GM18517 (cell line): ENCODE results near the gene CD83.
A peak's percentile ranks its signal among the peaks of the same experiment; 100 is the strongest.

Source experiments
- ATAC-seq: cut with Tn5 transposase; IDR thresholded peaks from one replicate; pipeline ENCODE4 v1.9.1; 2021; ENCODE audit warnings: mild to moderate bottlenecking, moderate library complexity; ENCODE audit not compliant: unreplicated experiment

CD83 gene

GRCh38 chr6:14091339-14091978, 26.1 kb upstream of the CD83 start:
- no peak for ATAC-seq

- ATAC-seq, result no peak
These were observed 25.3 kb upstream of the CD83 start for GRCh38 chr6:14092316-14092715.

- ATAC-seq, result no peak
These were observed 24.5 kb upstream of the CD83 start for GRCh38 chr6:14092838-14093789.

- no peak for ATAC-seq
These were observed 22.9 kb upstream of the CD83 start for GRCh38 chr6:14094721-14095120.

GRCh38 chr6:14095437-14095836, 22.1 kb upstream of the CD83 start:
- peak; percentile 46 for ATAC-seq

- ATAC-seq, result no peak
These were observed 17.4 kb upstream of the CD83 start for GRCh38 chr6:14100138-14100537.

- ATAC-seq, result no peak
These were observed 16.6 kb upstream of the CD83 start for GRCh38 chr6:14100966-14101365.

- no peak for ATAC-seq
These were observed 15.2 kb upstream of the CD83 start for GRCh38 chr6:14102383-14102782.

GRCh38 chr6:14105547-14105946, 12.0 kb upstream of the CD83 start:
- no peak for ATAC-seq

GRCh38 chr6:14107000-14107399, 10.6 kb upstream of the CD83 start:
- no peak for ATAC-seq

GRCh38 chr6:14107711-14108494, 9.7 kb upstream of the CD83 start:
- ATAC-seq, result no peak

GRCh38 chr6:14108571-14109410, 8.8 kb upstream of the CD83 start:
- peak; percentile 78 for ATAC-seq

GRCh38 chr6:14109411-14109826, 8.2 kb upstream of the CD83 start:
- peak; percentile 12 for ATAC-seq

- ATAC-seq, result peak; percentile 43
These were observed 7.4 kb upstream of the CD83 start for GRCh38 chr6:14110001-14110818.

GRCh38 chr6:14113976-14114375, 3.6 kb upstream of the CD83 start:
- no peak for ATAC-seq

GRCh38 chr6:14118091-14118439, 493 bp downstream of the CD83 start:
- ATAC-seq, result no peak

GRCh38 chr6:14118446-14118845, 874 bp downstream of the CD83 start:
- no peak for ATAC-seq

GRCh38 chr6:14119784-14120183, 2.2 kb downstream of the CD83 start:
- ATAC-seq, result no peak

GRCh38 chr6:14120546-14120945, 3.0 kb downstream of the CD83 start:
- no peak for ATAC-seq

GRCh38 chr6:14121936-14122344, 4.4 kb downstream of the CD83 start:
- peak; percentile 81 for ATAC-seq
